Measurements from ENCODE around the gene APEX1.
"Not testable (repeated sequence)": the region's sequence is repeated elsewhere in the genome, so short reads cannot be mapped to it uniquely, and the experiment has no call there.

The APEX1 gene

GRCh38 chr14:20478894-20479293 lies 23.9 kb downstream of the APEX1 start:
- DNase-seq: no peak

GRCh38 chr14:20482382-20482781 lies 27.4 kb downstream of the APEX1 start:
- no peak for DNase-seq

- no peak for DNase-seq
Measured at GRCh38 chr14:20485900-20486299, 30.9 kb downstream of the APEX1 start.

GRCh38 chr14:20486684-20487395 lies 31.8 kb downstream of the APEX1 start:
- no peak for DNase-seq

GRCh38 chr14:20487396-20487725 lies 32.3 kb downstream of the APEX1 start:
- no peak for DNase-seq

- no peak for DNase-seq
Measured at GRCh38 chr14:20489093-20489994, 34.3 kb downstream of the APEX1 start.

- no peak for DNase-seq
Measured at GRCh38 chr14:20490563-20490962, 35.5 kb downstream of the APEX1 start.

- no peak for DNase-seq
Measured at GRCh38 chr14:20492486-20492885, 37.5 kb downstream of the APEX1 start.

- DNase-seq: no peak
Measured at GRCh38 chr14:20493634-20494033, 38.6 kb downstream of the APEX1 start.

GRCh38 chr14:20494935-20495766 lies 40.1 kb downstream of the APEX1 start:
- no peak for DNase-seq

GRCh38 chr14:20498622-20499021 lies 43.6 kb downstream of the APEX1 start:
- DNase-seq: no peak

- no peak for DNase-seq
Measured at GRCh38 chr14:20499108-20499507, 44.1 kb downstream of the APEX1 start.

- DNase-seq: no peak
Measured at GRCh38 chr14:20499881-20500280, 44.9 kb downstream of the APEX1 start.

- DNase-seq: no peak
Measured at GRCh38 chr14:20501346-20501745, 46.3 kb downstream of the APEX1 start.

GRCh38 chr14:20503898-20504297 lies 48.9 kb downstream of the APEX1 start:
- no peak for DNase-seq

GRCh38 chr14:20506276-20506675 lies 51.2 kb downstream of the APEX1 start:
- not testable (repeated sequence) for DNase-seq

- not testable (repeated sequence) for DNase-seq
Measured at GRCh38 chr14:20506752-20507151, 51.7 kb downstream of the APEX1 start.

Measured in activated CD4-positive, CD25-positive, alpha-beta regulatory T cell treated with anti-CD3 and anti-CD28 coated beads, Interleukin-2, amount 50 U/mL, for 72 hours (primary cell).